GDM1 (cell line): ENCODE data around the gene PFDN1.
"Not testable (repeated sequence)": the region's sequence is repeated elsewhere in the genome, so short reads cannot be mapped to it uniquely, and the experiment has no call there.

Experiments used
- DNase-seq: peaks from one replicate; lab custom pipeline; 2025; lab: John Stamatoyannopoulos, UW

Gene PFDN1

DNA sequence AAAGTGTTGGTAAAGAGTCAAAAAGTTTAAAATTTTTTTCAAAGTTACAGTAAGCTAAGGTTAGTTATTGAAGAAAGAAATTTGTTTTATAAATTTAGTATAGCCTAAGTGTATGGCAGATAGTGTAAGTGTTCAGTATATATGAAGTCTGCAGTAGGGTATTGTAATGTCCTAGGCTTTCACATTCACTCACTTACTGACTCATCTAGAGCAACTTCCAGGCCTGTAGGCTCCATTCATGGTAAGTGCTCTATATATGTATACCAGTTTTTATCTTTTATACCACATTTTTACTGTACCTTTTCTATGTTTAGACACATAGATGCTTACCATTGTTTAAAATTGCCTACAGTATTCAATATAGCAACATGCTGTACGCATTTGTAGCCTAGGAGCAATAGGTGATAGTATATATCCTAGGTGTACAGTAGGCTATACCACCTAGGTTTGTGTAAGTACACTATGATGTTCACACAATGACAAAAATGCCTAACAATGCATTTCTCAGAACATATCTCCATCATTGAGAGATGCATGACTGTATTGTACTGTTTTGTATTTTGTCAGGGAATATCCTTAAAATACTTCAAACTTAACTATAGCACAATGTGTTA is 89.4 kb downstream of the PFDN1 start:
- no peak for DNase-seq

DNA sequence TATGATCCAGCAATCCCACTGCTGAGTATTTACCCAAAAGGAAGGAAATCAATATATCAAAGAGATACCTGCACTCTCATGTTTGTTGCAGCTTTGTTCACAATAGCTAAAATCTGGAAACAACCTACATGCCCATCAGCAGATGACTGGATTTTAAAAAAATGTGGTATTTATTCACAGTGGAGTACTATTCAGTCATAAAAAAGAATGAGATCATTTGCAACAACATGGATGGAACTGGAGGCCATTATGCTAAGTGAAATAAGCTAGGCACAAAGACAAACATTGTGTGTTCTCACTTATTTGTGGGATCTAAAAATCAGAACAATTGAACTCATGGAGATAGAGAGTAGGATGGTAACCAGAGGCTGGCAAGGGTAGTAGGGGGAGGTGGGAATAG is 94.8 kb downstream of the PFDN1 start:
- no peak for DNase-seq

- DNase-seq: no peak
Observed at GRCh38 chr5:140207250-140207964, 95.5 kb downstream of the PFDN1 start.

- no peak for DNase-seq
Observed at GRCh38 chr5:140205952-140206351, 96.9 kb downstream of the PFDN1 start.

GRCh38 chr5:140205216-140205615 is 97.7 kb downstream of the PFDN1 start:
- peak; percentile 12 for DNase-seq

DNA sequence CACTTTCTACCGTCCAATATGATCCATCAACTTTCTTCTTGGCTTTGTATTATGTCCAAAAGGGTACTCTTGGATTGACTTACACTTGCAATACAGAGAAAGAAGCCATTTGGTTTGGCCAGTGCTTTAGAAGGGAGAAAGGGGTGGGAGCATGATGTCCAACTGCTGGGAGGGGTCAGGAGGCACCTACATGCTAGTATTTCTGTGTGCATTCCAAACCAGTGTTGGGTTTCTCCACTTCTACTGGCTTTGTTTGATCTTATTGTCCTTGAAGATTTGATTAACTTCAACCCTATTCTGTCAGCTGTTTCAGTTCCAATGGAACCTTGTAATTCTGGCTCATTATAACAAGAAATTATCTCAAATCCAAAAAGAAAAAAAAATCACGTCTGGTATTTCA is 100.3 kb downstream of the PFDN1 start:
- no peak for DNase-seq

DNA sequence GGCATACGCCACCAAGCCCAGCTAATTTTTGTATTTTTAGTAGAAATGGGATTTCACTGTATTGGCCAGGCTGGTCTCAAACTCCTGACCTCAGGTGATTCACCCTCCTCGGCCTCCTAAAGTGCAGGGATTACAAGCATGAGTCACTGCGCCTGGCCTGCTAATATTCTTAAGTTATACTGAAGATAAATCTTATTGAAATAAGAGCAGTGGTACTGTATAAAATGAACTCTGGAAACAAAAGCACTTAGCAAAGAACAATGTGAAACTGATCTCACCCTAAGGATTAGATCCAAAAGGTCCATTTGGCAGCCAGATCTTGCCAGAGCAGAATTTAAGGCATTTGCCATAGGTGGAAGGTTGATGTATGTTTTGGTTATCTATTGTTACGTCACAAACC is 100.8 kb downstream of the PFDN1 start:
- DNase-seq: no peak

- DNase-seq: not testable (repeated sequence)
Observed at GRCh38 chr5:140198915-140199314, 104.0 kb downstream of the PFDN1 start.

DNA sequence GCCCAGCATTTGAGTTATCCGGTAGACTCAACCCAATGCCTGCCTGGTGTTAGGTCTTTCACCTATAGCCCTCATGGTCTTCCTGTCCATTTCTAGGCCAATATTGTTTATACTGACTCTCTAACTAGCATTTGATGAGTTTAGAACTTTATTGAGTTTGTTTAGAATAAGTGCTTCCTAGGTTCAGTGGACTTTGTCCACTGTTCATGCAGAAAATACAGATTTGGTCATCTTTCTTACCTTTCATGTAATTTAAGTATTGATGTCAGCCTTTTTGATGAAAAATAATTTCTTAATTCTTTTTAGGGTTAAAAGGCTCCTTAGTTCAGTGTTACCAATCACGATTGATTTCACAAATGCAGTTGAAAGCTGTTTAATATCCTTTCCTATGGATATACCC is 105.9 kb downstream of the PFDN1 start:
- no peak for DNase-seq

DNA sequence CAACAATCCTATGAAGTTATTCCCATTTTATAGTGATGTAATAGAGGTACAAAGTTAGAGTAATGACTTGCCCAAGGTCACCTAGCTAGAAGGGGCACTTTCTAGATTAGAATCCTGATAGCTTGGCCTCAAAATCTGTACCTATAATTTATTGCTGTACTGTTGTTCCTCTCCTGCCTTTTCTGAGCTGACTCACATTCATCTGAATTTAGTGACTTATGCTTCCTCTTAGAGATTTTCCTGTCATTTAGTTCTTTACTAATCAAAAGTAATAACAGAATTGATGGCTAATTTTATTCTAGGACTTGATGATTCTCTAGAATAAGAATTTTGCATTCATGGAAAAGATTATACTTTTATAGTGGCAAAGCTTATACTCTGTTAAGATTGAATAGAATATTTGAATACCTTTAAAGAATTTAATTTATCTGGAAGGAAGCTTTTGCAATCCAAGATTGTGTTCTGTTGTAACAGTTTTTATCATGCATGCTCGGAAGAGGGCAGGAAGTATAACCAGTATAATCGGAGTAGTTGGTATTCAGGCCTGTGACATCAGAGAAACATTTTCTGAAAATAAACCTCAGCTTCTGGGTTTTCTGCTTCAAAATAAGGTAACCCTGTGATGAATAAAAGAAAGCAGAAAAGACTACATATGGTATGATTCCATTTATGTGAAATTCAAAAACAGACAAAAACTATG is 106.6 kb downstream of the PFDN1 start:
- DNase-seq: no peak
